GM12878 (cell line): ENCODE data around the gene CORO7.

Experiments used
- ASH2L ChIP-seq: fragments of 300-600, 200-600 bp; sonication (generic); IDR thresholded peaks from 2 replicates; pipeline ENCODE4 v1.6.1; 2017; ENCODE audit warnings: low read depth, mild to moderate bottlenecking, borderline replicate concordance
- ATF2 ChIP-seq: IDR thresholded peaks from 2 replicates; pipeline ENCODE4 v1.6.1; 2012; ENCODE audit warnings: low read length, inconsistent platforms
- CHD2 ChIP-seq: IDR thresholded peaks from 2 replicates; pipeline ENCODE4 v1.6.1; 2011; ENCODE audit warnings: low read depth, low read length, improper control_type of control experiment, borderline replicate concordance
- CTCF ChIP-seq, 3 experiments: IDR thresholded peaks in 2 of 3; conservative IDR thresholded peaks in 1 of 3; 2 replicates each; pipeline ENCODE4 v1.5.1; 2011; ENCODE audit warnings: low read depth in 3 of 3, low read length in 3 of 3, mild to moderate bottlenecking in 3 of 3, control low read depth in 2 of 3, moderate library complexity in 2 of 3, inconsistent platforms in 1 of 3, mixed read lengths in 1 of 3; ENCODE audit not compliant: control insufficient read depth in 2 of 3, insufficient read depth in 1 of 3; ENCODE audit errors: extremely low read depth in 1 of 3
- EP300 ChIP-seq, 2 experiments: fragments of 150-350 bp in 1 of 2; IDR thresholded peaks; 2 replicates each; pipeline ENCODE4 v1.6.1; 2011 to 2012; ENCODE audit warnings: low read depth in 2 of 2, low read length in 2 of 2, borderline replicate concordance in 1 of 2, improper control_type of control experiment in 1 of 2, inconsistent platforms in 1 of 2; ENCODE audit not compliant: control insufficient read depth in 1 of 2
- EZH2 ChIP-seq: IDR thresholded peaks from 2 replicates; pipeline ENCODE4 v1.6.1; 2012; ENCODE audit warnings: low read depth, mild to moderate bottlenecking, control low read depth, inconsistent platforms, low read length, borderline replicate concordance; ENCODE audit not compliant: control insufficient read depth
- FOS ChIP-seq: IDR thresholded peaks from 3 replicates; pipeline ENCODE4 v1.6.1; 2011; ENCODE audit warnings: borderline replicate concordance; ENCODE audit not compliant: insufficient read length; ENCODE audit errors: extremely low read depth
- FOXM1 ChIP-seq: IDR thresholded peaks from 2 replicates; pipeline ENCODE4 v1.6.1; 2012; ENCODE audit warnings: low read depth, mild to moderate bottlenecking, inconsistent platforms, low read length, moderate library complexity
- MXI1 ChIP-seq: fragments of 150-350 bp; IDR thresholded peaks from 2 replicates; pipeline ENCODE4 v1.6.1; 2011; ENCODE audit warnings: low read depth, mild to moderate bottlenecking, inconsistent platforms, low read length, improper control_type of control experiment
- NRF1 ChIP-seq: conservative IDR thresholded peaks from 2 replicates; pipeline ENCODE4 v1.6.1; 2011; ENCODE audit warnings: mild to moderate bottlenecking, low read depth, low read length, improper control_type of control experiment
- RAD21 ChIP-seq: IDR thresholded peaks from 2 replicates; pipeline ENCODE4 v1.6.1; 2011; ENCODE audit warnings: mild to moderate bottlenecking, low read depth, low read length, moderate library complexity; ENCODE audit not compliant: insufficient read depth
- RCOR1 ChIP-seq: conservative IDR thresholded peaks from 2 replicates; pipeline ENCODE4 v1.6.1; 2012; ENCODE audit warnings: low read depth, low read length, improper control_type of control experiment
- RFX5 ChIP-seq: IDR thresholded peaks from 2 replicates; pipeline ENCODE4 v1.6.1; 2011; ENCODE audit warnings: low read depth, low read length, improper control_type of control experiment
- SIX5 ChIP-seq: IDR thresholded peaks from 2 replicates; pipeline ENCODE4 v1.6.1; 2011; ENCODE audit warnings: mild to moderate bottlenecking, low read depth, low read length, moderate library complexity; ENCODE audit not compliant: severe bottlenecking

- TF ChIP-seq NRF1, result no peak
- no peak for TF ChIP-seq FOXM1
- no peak for TF ChIP-seq CTCF (IDR thresholded peaks at IDR 0.05 in 2 of 3, conservative IDR thresholded peaks at IDR 0.05 in 1 of 3; ENCODE audit: control insufficient read depth in 2 of 3, extremely low read depth in 1 of 3, insufficient read depth in 1 of 3, low read depth in 3 of 3, low read length in 3 of 3)
- TF ChIP-seq FOS, result no peak
- no peak for TF ChIP-seq ATF2
- no peak for TF ChIP-seq RCOR1
- no peak for TF ChIP-seq RAD21
- TF ChIP-seq SIX5, result no peak
- no peak for TF ChIP-seq EP300 (IDR thresholded peaks at IDR 0.05; ENCODE audit: borderline replicate concordance in 1 of 2, control insufficient read depth in 1 of 2, low read depth in 2 of 2, low read length in 2 of 2)
- no peak for TF ChIP-seq ASH2L
- no peak for TF ChIP-seq EZH2
- TF ChIP-seq RFX5, result no peak
- TF ChIP-seq CHD2, result no peak
- TF ChIP-seq MXI1, result no peak
Measured at GRCh38 chr16:4367393-4367856, 49.0 kb downstream of the CORO7 start.
